Cardiac septum (tissue), 1 donor: ENCODE results near the gene FAF1. TPM values are rescaled to one million over a fixed set of nuclear protein-coding genes. Genes with fewer than 3 reads are reported as not detected.
"Not testable (repeated sequence)": the region's sequence is repeated elsewhere in the genome, so short reads cannot be mapped to it uniquely, and the experiment has no call there.

ENCODE experiments used
- DNase-seq: peaks from one replicate; pipeline ENCODE4 v3.0.0-alpha.2; 2020; ENCODE audit warnings: low spot score
- intact Hi-C: fragments of 100-400 bp; cut with DNase I; formaldehyde crosslinking; loops from one replicate; pipeline ENCODE4 v1.14.0; 2022
- total RNA-seq: library from RNA; stranded (reverse); fragmentation: NEBNext Ultra II Directional; extraction: Animal tissue kit (Norgen Biotek cat#: 25700); gene quantifications from one replicate; pipeline ENCODE4 v1.2.1, GENCODE V29; 2021
- donor health status: DM: no; HTN: no; CAD: no.

Gene FAF1
- total RNA-seq, 1 donor from 2014 or later: 81.0 TPM

- peak; percentile 97 for DNase-seq
- intact Hi-C loops: loop anchor here (1.0 to 10.0 kb wide), 5 partner anchors 8 to 1087 kb away; partner anchors contain the start of genes BTF3L4, FAF1, RNF11 and TXNDC12
These were observed 8.2 kb upstream of the FAF1 start for GRCh38 chr1:50968158-50968820.

DNA sequence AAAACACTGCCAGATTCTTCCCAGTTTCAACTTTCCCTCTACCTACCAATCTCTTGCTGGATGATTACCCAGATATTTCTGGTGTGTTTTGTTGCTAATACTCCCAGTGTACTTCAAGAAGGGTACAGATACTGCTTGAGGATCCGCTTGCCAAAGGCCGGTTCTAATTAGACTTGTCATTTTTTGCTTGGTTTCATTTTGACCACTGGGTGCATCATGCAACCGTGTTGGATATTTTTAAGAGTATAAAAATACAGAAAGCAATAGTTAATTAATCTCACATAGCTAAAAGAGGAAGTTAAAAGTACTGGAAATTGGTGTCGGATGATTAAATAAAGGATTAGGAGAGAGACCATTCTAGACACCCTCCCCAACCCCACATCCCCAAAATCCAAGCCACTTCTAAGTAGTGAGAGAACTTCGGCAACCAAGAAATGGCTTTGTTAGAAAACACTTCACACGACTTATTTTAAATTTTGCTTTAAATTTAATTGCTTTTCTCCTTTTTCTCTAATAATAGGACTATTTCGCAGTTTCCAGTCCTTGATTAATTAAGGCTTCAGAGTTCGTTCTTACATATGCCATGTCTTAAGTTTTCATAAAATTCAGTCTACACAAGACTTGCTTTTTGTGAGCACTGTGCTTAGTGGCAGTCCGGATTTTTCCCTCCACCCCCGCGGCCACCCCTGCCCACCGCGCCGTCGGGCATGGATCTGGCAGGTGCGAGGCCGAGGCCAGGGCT lies 7.5 kb upstream of the FAF1 start:
- intact Hi-C loops: loop anchor here (1.0 to 10.0 kb wide), 5 partner anchors 7 to 1087 kb away; partner anchors contain the start of genes BTF3L4, FAF1, RNF11 and TXNDC12
- DNase-seq: no peak

DNA sequence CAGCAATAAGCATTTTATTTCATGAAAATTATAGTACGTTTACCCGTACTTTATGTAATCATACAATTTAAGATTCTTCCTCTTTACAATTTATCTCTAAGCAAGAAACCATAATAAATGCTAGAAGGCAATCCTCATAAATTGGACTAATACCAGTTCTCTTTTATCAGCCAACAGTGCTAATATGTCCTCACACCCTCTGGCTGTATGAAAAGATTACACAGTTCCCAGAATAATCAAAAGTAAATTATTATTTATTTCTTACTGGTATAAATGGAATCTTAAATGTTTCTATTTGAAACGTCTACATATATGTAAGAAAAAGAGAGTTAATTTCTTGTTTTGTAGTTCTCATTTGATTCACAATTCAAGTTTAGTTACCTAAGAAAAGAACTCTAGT lies 6.9 kb upstream of the FAF1 start:
- no peak for DNase-seq
- intact Hi-C loops: loop anchor here (5.0 to 10.0 kb wide), 3 partner anchors 192 to 1088 kb away; partner anchors contain the start of genes BTF3L4, RNF11 and TXNDC12

DNA sequence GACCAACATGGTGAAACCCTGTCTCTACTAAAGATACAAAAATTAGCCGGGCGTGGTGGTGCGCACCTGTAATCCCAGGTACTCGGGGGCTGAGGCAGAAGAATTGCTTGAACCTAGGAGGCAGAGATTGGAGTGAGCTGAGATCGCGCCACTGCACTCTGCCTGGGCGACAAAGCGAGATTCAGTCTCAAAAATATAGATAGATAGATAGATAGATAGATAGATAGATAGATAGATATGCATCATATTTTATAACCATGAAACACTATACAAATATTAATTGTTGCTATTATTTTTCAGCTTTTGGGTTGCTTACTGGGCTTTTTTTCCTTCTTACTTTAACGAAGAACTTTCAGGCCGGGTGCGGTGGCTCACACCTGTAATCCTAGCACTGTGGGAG lies 4.8 kb upstream of the FAF1 start:
- intact Hi-C loops: loop anchor here (5.0 to 10.0 kb wide), 3 partner anchors 190 to 1090 kb away; partner anchors contain the start of genes BTF3L4, RNF11 and TXNDC12

DNA sequence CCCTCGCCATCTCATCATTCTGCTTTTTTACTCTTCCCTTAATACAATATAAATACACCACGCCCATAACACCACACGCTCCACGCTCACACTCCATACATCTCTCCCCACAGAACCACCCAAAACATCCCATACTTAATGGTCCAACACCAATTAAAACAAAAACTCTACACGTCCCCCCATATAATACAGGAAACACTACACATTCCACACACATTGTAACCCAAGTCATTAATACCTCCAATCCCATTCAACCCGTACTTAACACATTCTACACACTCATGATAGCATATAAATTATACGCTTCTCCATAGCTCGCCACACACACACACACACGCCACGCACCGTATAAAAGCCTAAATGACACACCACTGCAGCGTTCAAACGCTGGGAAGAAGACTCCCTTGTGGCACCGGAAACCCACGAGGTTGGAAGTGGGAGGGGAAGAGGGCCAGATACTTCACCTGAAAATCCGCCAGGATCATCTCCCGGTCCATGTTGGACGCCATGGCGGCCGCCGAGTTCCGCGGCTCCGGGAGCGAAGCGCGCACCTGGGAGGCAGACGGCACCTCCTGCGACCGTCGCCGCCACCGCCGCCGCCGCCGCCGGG lies 659 bp downstream of the FAF1 start:
- intact Hi-C loops: no loop called here
- DNase-seq: no peak

More for the DNA sequence above, 4.8 kb upstream of the FAF1 start:
- DNase-seq: no peak

- intact Hi-C loops: no loop called here
- DNase-seq: no peak
These were observed 5.0 kb downstream of the FAF1 start for GRCh38 chr1:50955116-50955515.

DNA sequence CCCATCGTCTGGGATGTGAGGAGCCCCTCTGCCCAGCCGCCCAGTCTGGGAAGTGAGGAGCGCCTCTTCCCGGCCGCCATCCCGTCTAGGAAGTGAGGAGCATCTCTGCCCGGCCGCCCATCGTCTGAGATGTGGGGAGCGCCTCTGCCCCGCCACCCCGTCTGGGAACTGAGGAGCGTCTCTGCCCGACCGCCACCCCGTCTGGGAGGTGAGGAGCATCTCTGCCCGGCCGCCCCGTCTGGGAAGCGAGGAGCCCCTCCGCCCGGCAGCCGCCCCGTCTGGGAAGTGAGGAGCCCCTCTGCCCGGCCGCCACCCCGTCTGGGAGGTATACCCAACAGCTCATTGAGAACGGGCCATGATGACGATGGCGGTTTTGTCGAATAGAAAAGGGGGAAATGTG lies 7.5 kb downstream of the FAF1 start:
- intact Hi-C loops, DNase-seq: not testable (repeated sequence)

DNA sequence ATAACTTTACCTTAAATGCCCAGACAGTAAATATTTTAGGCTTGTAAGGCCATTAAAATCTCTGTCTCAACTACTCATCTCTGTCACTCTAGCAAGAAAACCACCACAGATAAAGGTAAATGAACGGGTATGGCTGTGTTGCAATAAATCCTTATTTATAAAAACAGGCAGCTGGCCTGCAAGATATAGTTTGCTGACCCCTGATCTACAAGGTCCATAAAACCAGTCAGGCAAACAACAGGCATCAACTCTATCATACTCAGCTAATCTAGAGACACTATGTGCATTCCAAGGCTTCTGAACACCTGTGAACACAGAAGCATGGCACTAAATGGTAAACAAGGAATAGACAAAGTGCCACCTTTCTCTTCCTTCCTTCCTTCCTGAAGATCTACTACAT lies 9.7 kb downstream of the FAF1 start:
- intact Hi-C loops: no loop called here
- no peak for DNase-seq

GRCh38 chr1:50949286-50949982 lies 10.6 kb downstream of the FAF1 start:
- DNase-seq: no peak
- intact Hi-C loops: no loop called here

DNA sequence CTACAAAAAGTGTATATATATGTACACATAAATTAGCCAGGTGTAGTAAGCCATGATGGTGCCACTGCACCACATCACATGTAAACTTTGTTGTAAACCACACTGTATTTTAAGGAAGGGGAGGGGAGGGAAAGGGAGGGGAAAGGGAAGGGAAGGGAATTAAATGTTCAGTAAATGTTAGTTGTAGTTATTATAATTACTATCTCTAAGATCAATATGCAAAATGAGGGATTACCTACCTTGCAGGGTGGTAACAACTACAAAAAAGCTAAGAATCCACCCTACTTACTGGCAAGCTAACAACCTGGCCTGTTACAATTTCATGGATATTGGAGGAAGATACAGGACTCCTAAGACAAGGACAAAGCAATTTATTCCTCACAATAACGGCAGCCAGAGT lies 17.7 kb downstream of the FAF1 start:
- DNase-seq: no peak
- intact Hi-C loops: no loop called here

- intact Hi-C loops: no loop called here
- DNase-seq: no peak
These were observed 19.8 kb downstream of the FAF1 start for GRCh38 chr1:50940291-50940690.

DNA sequence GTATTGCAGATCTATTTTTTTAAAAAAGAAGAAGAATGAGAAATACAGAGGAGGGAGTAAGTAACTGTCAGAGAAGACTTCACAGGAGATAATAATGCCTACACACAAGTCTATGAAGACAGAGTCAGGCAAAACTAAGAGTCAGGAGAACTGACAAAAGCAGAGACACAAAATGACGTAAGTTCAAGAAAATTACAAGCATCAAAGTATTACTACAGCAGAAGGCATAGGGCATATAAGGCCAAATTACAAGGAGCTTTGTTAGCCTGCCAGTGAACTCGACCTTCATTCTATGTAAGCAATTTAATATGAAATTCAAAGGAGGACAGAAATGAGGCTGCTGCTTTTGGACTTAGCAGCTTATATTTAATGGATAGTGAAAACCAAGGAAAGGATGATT lies 23.7 kb downstream of the FAF1 start:
- intact Hi-C loops: loop anchor here (10.0 kb wide), 1 partner anchor 248 kb away; no protein-coding TSS in a partner anchor
- DNase-seq: no peak

DNA sequence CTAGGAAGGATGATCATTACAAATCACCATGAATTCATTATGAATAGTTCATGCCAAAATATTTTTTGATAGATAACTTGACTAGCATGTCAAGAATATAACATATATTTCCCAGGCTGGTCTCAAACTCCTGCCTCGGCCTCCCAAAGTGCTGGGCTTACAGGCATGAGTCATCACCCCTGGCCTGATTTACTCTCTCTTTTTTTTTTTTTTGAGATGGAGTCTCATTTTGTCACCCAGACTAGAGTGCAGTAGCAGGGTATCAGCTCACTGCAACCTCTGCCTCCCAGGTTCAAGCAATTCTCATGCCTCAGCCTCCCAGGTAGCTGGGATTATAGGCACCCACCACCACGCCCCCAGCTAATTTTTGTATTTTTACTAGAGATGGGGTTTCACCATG lies 24.8 kb downstream of the FAF1 start:
- DNase-seq: not testable (repeated sequence)
- intact Hi-C loops: loop anchor here (10.0 kb wide), 1 partner anchor 250 kb away; no protein-coding TSS in a partner anchor

DNA sequence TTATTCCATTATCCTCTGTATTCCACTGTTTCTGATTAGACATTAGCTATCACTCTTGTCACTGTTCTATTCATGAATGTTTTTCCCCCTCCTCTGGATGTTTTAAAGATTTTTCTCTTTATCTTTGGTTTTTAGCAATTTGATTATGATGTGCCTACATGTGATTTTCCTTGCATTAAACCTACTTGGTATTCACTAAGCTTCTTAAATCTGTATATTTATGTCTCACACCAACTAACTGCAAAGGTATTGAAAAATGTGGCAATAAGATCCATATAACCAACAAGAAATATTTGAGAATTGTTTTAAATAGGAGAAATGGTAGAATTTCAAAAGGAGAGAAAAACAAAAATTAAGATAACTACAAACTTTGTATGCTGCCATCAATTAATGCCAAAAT lies 25.2 kb downstream of the FAF1 start:
- no peak for DNase-seq
- intact Hi-C loops: loop anchor here (5.0 to 10.0 kb wide), 2 partner anchors 107 to 250 kb away; no protein-coding TSS in a partner anchor

- not testable (repeated sequence) for DNase-seq
- intact Hi-C loops: loop anchor here (5.0 to 10.0 kb wide), 2 partner anchors 109 to 251 kb away; no protein-coding TSS in a partner anchor
These were observed 26.3 kb downstream of the FAF1 start for GRCh38 chr1:50933770-50934169.

DNA sequence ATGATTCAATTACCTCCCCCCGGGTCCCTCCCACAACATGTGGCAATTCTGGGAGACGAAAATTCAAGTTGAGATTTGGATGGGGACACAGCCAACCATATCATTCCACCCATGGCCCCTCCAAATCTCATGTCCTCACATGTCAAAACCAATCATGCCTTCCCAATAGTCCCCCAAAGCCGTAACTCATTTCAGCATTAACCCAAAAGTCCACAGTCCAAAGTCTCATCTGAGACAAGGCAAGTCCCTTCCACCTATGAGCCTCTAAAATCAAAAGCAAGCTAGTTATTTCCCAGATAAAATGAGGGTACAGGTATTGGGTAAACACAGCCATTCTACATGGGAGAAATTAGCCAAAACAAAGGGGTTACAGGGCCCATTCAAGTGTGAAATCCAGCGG lies 28.0 kb downstream of the FAF1 start:
- not testable (repeated sequence) for DNase-seq
- intact Hi-C loops: loop anchor here (5.0 to 10.0 kb wide), 2 partner anchors 110 to 253 kb away; no protein-coding TSS in a partner anchor

- intact Hi-C loops: loop anchor here (5.0 to 10.0 kb wide), 2 partner anchors 111 to 254 kb away; no protein-coding TSS in a partner anchor
- no peak for DNase-seq
These were observed 28.9 kb downstream of the FAF1 start for GRCh38 chr1:50930965-50931737.

DNA sequence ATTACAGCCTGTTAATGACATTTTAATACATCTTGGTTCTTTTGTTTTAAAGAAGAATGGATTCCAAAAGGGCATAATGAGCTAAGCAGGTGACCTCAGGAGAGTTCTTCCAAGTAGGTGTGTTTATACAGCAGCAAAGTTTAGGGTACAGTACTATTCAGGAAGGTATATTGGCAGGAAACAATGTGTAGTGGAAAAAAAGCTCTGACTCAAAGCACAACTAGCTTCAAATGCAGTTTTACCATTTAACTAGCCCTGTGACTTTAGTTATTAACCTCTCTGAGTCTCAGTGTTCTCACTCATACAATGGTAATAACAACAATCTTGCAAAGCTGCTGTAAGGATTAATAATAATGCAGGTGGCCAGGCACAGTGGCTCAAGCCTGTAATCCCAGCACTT lies 29.9 kb downstream of the FAF1 start:
- intact Hi-C loops: loop anchor here (5.0 to 10.0 kb wide), 2 partner anchors 112 to 255 kb away; no protein-coding TSS in a partner anchor
- DNase-seq: no peak
